ENCODE data around the gene PLAAT2. TPM values are rescaled to one million over a fixed set of nuclear protein-coding genes. Genes with fewer than 3 reads are reported as not detected.
"Not testable (repeated sequence)": the region's sequence is repeated elsewhere in the genome, so short reads cannot be mapped to it uniquely, and the experiment has no call there.

PLAAT2 gene
- total RNA-seq, 4 donors from 2014 or later = not detected

- H3K4me3 ChIP-seq = no peak overlapping the region
- no peaks in the 10 kb centered on the region for H3K27me3 ChIP-seq
- 92% methylated on average over 2 of the region's 2 CpGs for WGBS
Observed at GRCh38 chr11:63530021-63530420, 33.2 kb downstream of the PLAAT2 start.

GRCh38 chr11:63529373-63529772 lies 33.8 kb downstream of the PLAAT2 start:
- H3K36me3 ChIP-seq; DNase-seq (ENCODE audit: extremely low spot score); H3K27me3 ChIP-seq; H3K9me3 ChIP-seq; intact Hi-C loops (cut with DNase I); H3K4me3 ChIP-seq; H3K27ac ChIP-seq (replicated peaks in 1 of 4); H3K4me1 ChIP-seq: not testable (repeated sequence)
- 76% methylated on average over 6 of the region's 6 CpGs for WGBS

More at GRCh38 chr11:63530021-63530420, 33.2 kb downstream of the PLAAT2 start:
- DNase-seq (ENCODE audit: extremely low spot score) = no peak
- intact Hi-C loops (cut with DNase I) = no loop called here
- TF ChIP-seq CTCF (IDR thresholded peaks at IDR 0.05) (no peak), POLR2A (IDR thresholded peaks at IDR 0.05; ENCODE audit: low read depth) (no peak), EP300 (IDR thresholded peaks at IDR 0.05) (no peak), POLR2AphosphoS5 (IDR thresholded peaks at IDR 0.05) (no peak)
- H3K9me3 ChIP-seq = no peaks in the 10 kb centered on the region
- peaks cover 0 to 7% (median 6%) of the 10 kb centered on the region in 4 donors for H3K4me1 ChIP-seq
- no peaks in the 10 kb centered on the region for H3K36me3 ChIP-seq
- no peak overlapping the region for H3K27ac ChIP-seq (replicated peaks in 1 of 4)

- not testable (repeated sequence) for H3K9me3 ChIP-seq
Observed at GRCh38 chr11:63528729-63529278, 34.4 kb downstream of the PLAAT2 start.

GRCh38 chr11:63528156-63528555 lies 35.0 kb downstream of the PLAAT2 start:
- H3K9me3 ChIP-seq; H3K4me1 ChIP-seq; H3K27me3 ChIP-seq; DNase-seq (ENCODE audit: extremely low spot score); H3K4me3 ChIP-seq; intact Hi-C loops (cut with DNase I); H3K36me3 ChIP-seq; H3K27ac ChIP-seq (replicated peaks in 1 of 4): not testable (repeated sequence)
- 58% methylated on average over 7 of the region's 11 CpGs for WGBS

More at GRCh38 chr11:63528729-63529278, 34.4 kb downstream of the PLAAT2 start:
- intact Hi-C loops (cut with DNase I); H3K27me3 ChIP-seq; H3K36me3 ChIP-seq; DNase-seq (ENCODE audit: extremely low spot score); H3K27ac ChIP-seq (replicated peaks in 1 of 4); H3K4me1 ChIP-seq; H3K4me3 ChIP-seq: not testable (repeated sequence)
- WGBS = 71% methylated on average over 1 of the region's 3 CpGs

GRCh38 chr11:63527667-63528066 lies 35.5 kb downstream of the PLAAT2 start:
- 85% methylated on average over 2 of the region's 2 CpGs for WGBS
- intact Hi-C loops (cut with DNase I) = no loop called here
- Histone ChIP-seq H3K4me1 (peaks cover 0 to 7% (median 6%) of the 10 kb centered on the region in 4 donors), H3K36me3 (no peaks in the 10 kb centered on the region), H3K27me3 (no peaks in the 10 kb centered on the region), H3K27ac (replicated peaks in 1 of 4) (no peak overlapping the region), H3K9me3 (peaks cover 0 to 5% (median 0%) of the 10 kb centered on the region in 4 donors), H3K4me3 (no peak overlapping the region)
- DNase-seq (ENCODE audit: extremely low spot score) = no peak
- no peak for TF ChIP-seq CTCF (IDR thresholded peaks at IDR 0.05)
- TF ChIP-seq POLR2AphosphoS5 (IDR thresholded peaks at IDR 0.05) = no peak
- no peak for TF ChIP-seq EP300 (IDR thresholded peaks at IDR 0.05)
- no peak for TF ChIP-seq POLR2A (IDR thresholded peaks at IDR 0.05; ENCODE audit: low read depth)

- intact Hi-C loops (cut with DNase I) = no loop called here
- H3K4me1 ChIP-seq = no peaks in the 10 kb centered on the region
- TF ChIP-seq CTCF (IDR thresholded peaks at IDR 0.05) (no peak), EP300 (IDR thresholded peaks at IDR 0.05) (no peak), POLR2A (IDR thresholded peaks at IDR 0.05; ENCODE audit: low read depth) (no peak), POLR2AphosphoS5 (IDR thresholded peaks at IDR 0.05) (no peak)
- no peak overlapping the region for H3K27ac ChIP-seq (replicated peaks in 1 of 4)
- DNase-seq (ENCODE audit: extremely low spot score) = no peak
- H3K9me3 ChIP-seq = peaks cover 0 to 5% (median 0%) of the 10 kb centered on the region in 4 donors
- no peaks in the 10 kb centered on the region for H3K36me3 ChIP-seq
- H3K4me3 ChIP-seq = no peak overlapping the region
- no peaks in the 10 kb centered on the region for H3K27me3 ChIP-seq
- 86% methylated on average over 7 of the region's 7 CpGs for WGBS
Observed at GRCh38 chr11:63523151-63523550, 40.0 kb downstream of the PLAAT2 start.
